ENCODE results near the gene BDKRB1. TPM values are rescaled to one million over a fixed set of nuclear protein-coding genes. Genes with fewer than 3 reads are reported as not detected.

Gene BDKRB1
- total RNA-seq, 1 donor from 2014 or later, result not detected

- peak overlapping the region; percentile 50 for H3K4me3 Mint-ChIP-seq (ENCODE audit: low read depth)
- peaks cover 22% of the 10 kb centered on the region for H3K36me3 Mint-ChIP-seq (ENCODE audit: insufficient read depth)
- no peak for DNase-seq (ENCODE audit: low spot score, unreplicated experiment)
- peaks cover 19% of the 10 kb centered on the region for H3K4me1 Mint-ChIP-seq (ENCODE audit: low read depth)
- H3K27me3 Mint-ChIP-seq, result no peaks in the 10 kb centered on the region
- no peaks in the 10 kb centered on the region for H3K9me3 Mint-ChIP-seq (ENCODE audit: low read depth)
- no peak for TF ChIP-seq CTCF (IDR thresholded peaks at IDR 0.05; ENCODE audit: unreplicated experiment)
- H3K27ac Mint-ChIP-seq, result peak overlapping the region; percentile 50
Measured at GRCh38 chr14:96309133-96309895, 53.3 kb downstream of the BDKRB1 start.

- TF ChIP-seq CTCF (IDR thresholded peaks at IDR 0.05; ENCODE audit: unreplicated experiment), result peak; percentile 28
- Mint-ChIP-seq H3K4me3 (ENCODE audit: low read depth) (no peak overlapping the region), H3K4me1 (ENCODE audit: low read depth) (peaks cover 19% of the 10 kb centered on the region), H3K27ac (peak overlapping the region; percentile 47), H3K27me3 (no peaks in the 10 kb centered on the region), H3K9me3 (ENCODE audit: low read depth) (no peaks in the 10 kb centered on the region), H3K36me3 (ENCODE audit: insufficient read depth) (peaks cover 21% of the 10 kb centered on the region)
- no peak for DNase-seq (ENCODE audit: low spot score, unreplicated experiment)
Measured at GRCh38 chr14:96309896-96310330, 53.9 kb downstream of the BDKRB1 start.

- TF ChIP-seq CTCF (IDR thresholded peaks at IDR 0.05; ENCODE audit: unreplicated experiment), result no peak
- Mint-ChIP-seq H3K4me3 (ENCODE audit: low read depth) (no peak overlapping the region), H3K4me1 (ENCODE audit: low read depth) (peaks cover 19% of the 10 kb centered on the region), H3K27ac (no peak overlapping the region), H3K36me3 (ENCODE audit: insufficient read depth) (peaks cover 29% of the 10 kb centered on the region), H3K9me3 (ENCODE audit: low read depth) (no peaks in the 10 kb centered on the region), H3K27me3 (no peaks in the 10 kb centered on the region)
- no peak for DNase-seq (ENCODE audit: low spot score, unreplicated experiment)
Measured at GRCh38 chr14:96310906-96311305, 54.9 kb downstream of the BDKRB1 start.

Other genes with a start within 250 kb of the BDKRB1 start
- 49.6 and 58.3 TPM in 2 replicates for gene C14orf132, start 216.8 kb upstream of the BDKRB1 start, total RNA-seq
- 0.36 and 0.42 TPM in 2 replicates for gene BDKRB2, start 51.4 kb upstream of the BDKRB1 start, total RNA-seq
- gene ATG2B, start 107.1 kb downstream of the BDKRB1 start, total RNA-seq, result 24.5 and 25.1 TPM in 2 replicates
- 26.0 and 27.3 TPM in 2 replicates for gene GSKIP, start 107.3 kb downstream of the BDKRB1 start, total RNA-seq
- gene AK7, start 135.9 kb downstream of the BDKRB1 start, total RNA-seq, result 4.0 and 5.9 TPM in 2 replicates
- gene PAPOLA, start 246.2 kb downstream of the BDKRB1 start, total RNA-seq, result 279 and 297 TPM in 2 replicates